Measurements from ENCODE around the gene TMEM183A. TPM values are rescaled to one million over a fixed set of nuclear protein-coding genes. Genes with fewer than 3 reads are reported as not detected.

TMEM183A gene
- total and polyA plus RNA-seq, 10 of the 15 experiments (the other 5 are each of a cell fraction or from before 2014, with no cell fraction given) = 12.3 to 103 (median 66.3) TPM

GRCh38 chr1:202976633-202977032, 30.5 kb upstream of the TMEM183A start:
- no peaks in the 10 kb centered on the region for H3K4me1 ChIP-seq (ENCODE audit: control insufficient read depth, insufficient read depth, low read length)
- no peak overlapping the region for H3K9ac ChIP-seq (ENCODE audit: control insufficient read depth, insufficient read depth, low read length)
- no peaks in the 10 kb centered on the region for H4K20me1 ChIP-seq (ENCODE audit: control insufficient read depth, insufficient read depth)
- H3K27me3 ChIP-seq (replicated peaks in 1 of 2; ENCODE audit: control insufficient read depth in 2 of 2, insufficient read depth in 2 of 2, low read length in 1 of 2) = peaks cover 1 to 4% of the 10 kb centered on the region in 2 experiments; a peak in 2 of 4 replicates
- ChIA-PET RAD21 (ENCODE audit: unreplicated experiment) (interaction anchor here (0.6 kb wide), 1 partner anchor 32 kb away, joined by 4 read pairs; no protein-coding TSS in a partner anchor), POLR2A (no interaction called here), SMC1A (ENCODE audit: uncharacterized antibody, unreplicated experiment) (no interaction called here), CTCF (no interaction called here)
- no peak for FAIRE-seq
- intact Hi-C loops (cut with micrococcal nuclease; ENCODE audit: unreplicated experiment) (no loop called here), in situ Hi-C loops (cut with MboI) (no loop called here)
- 8% methylated on average over 3 of the region's 3 CpGs for WGBS (ENCODE audit: insufficient coverage, insufficient replicate concordance, low lambda C conversion rate, missing lambda C conversion rate)
- H3K9me3 ChIP-seq (replicated peaks; ENCODE audit: control insufficient read depth, insufficient read depth, low read length) = no peaks in the 10 kb centered on the region
- TF ChIP-seq ZNF207 (IDR thresholded peaks at IDR 0.05; ENCODE audit: borderline replicate concordance) = no peak
- TF ChIP-seq CBFB (IDR thresholded peaks at IDR 0.05; ENCODE audit: low read depth) = no peak
- no peak for TF ChIP-seq HDGF (IDR thresholded peaks at IDR 0.05)
- no peak for TF ChIP-seq ZBTB40 (IDR thresholded peaks at IDR 0.05; ENCODE audit: borderline replicate concordance)
- no peak for TF ChIP-seq GATAD2B (conservative IDR thresholded peaks at IDR 0.05; ENCODE audit: low read depth)
- no peak for TF ChIP-seq ZNF217 (IDR thresholded peaks at IDR 0.05)
- no peak for TF ChIP-seq MTA3 (IDR thresholded peaks at IDR 0.05; ENCODE audit: borderline replicate concordance, low read length)
- no peak for TF ChIP-seq ESRRA (IDR thresholded peaks at IDR 0.05; ENCODE audit: low read length)
- TF ChIP-seq PAX8 (IDR thresholded peaks at IDR 0.05) = no peak
- TF ChIP-seq RFX5 (IDR thresholded peaks at IDR 0.05; ENCODE audit: low read depth, low read length) = no peak
- no peak for TF ChIP-seq IRF4 (IDR thresholded peaks at IDR 0.05; ENCODE audit: low read depth, low read length)
- TF ChIP-seq ZBTB4 (CRISPR knock-in tag; IDR thresholded peaks at IDR 0.05) = no peak
- no peak for TF ChIP-seq TCF7 (IDR thresholded peaks at IDR 0.05; ENCODE audit: borderline replicate concordance)
- TF ChIP-seq ZNF687 (IDR thresholded peaks at IDR 0.05) = no peak
- no peak for TF ChIP-seq MTA2 (IDR thresholded peaks at IDR 0.05; ENCODE audit: low read depth)
- no peak for TF ChIP-seq NBN (IDR thresholded peaks at IDR 0.05)
- TF ChIP-seq SP1 (IDR thresholded peaks at IDR 0.05; ENCODE audit: low read depth, low read length) = no peak
- no peak for ATAC-seq
- BruUV-seq (replicated peaks) = no TSS peak
- H3K36me3 ChIP-seq (ENCODE audit: control insufficient read depth in 2 of 2, insufficient read depth in 2 of 2, low read length in 1 of 2) = no peaks in the 10 kb centered on the region
- H3K27ac ChIP-seq (ENCODE audit: control insufficient read depth, insufficient read depth) = no peak overlapping the region
- H2AFZ ChIP-seq (ENCODE audit: control insufficient read depth, low read depth, low read length) = no peak overlapping the region
- no peaks in the 10 kb centered on the region for H3K79me2 ChIP-seq (ENCODE audit: control insufficient read depth, insufficient read depth, low read length)
- no peak for DNase-seq (ENCODE audit: low read depth, low spot score)
- H3K4me2 ChIP-seq (ENCODE audit: control insufficient read depth, insufficient read depth) = no peak overlapping the region
- no peak overlapping the region for H3K4me3 ChIP-seq

All from GM12878 (cell line).